HepG2 (cell line): ENCODE measurements around the gene CYBRD1. TPM values are rescaled to one million over a fixed set of nuclear protein-coding genes. Genes with fewer than 3 reads are reported as not detected.

Source experiments
- ATAC-seq: fragments of 200-7000 bp; cut with Tn5 transposase; 3 replicates; pipeline ENCODE4 v1.9.1; 2020; ENCODE audit warnings: mild to moderate bottlenecking, moderate library complexity
- BruUV-seq: library from RNA; stranded (reverse); fragments of 400-500 nt; replicated peaks from 2 replicates; lab custom pipeline; 2021; lab: Mats Ljungman, UMichigan
- CTCF ChIA-PET: fragments of 300-600 bp; formaldehyde crosslinking; extraction: SDS; loops from one replicate; lab custom pipeline; 2021; ENCODE audit warnings: low total read pairs, inconsistent platforms, low intra/inter-chr PET ratio; lab: Yijun Ruan, JAX
- POLR2A ChIA-PET: fragments of 350-600 bp; sonication (Branson Sonifier 250); formaldehyde crosslinking; loops from one replicate; lab custom pipeline; 2020; ENCODE audit warnings: antibody characterized with exemption, inconsistent platforms; lab: Yijun Ruan, JAX
- DNase-seq: peaks from one replicate; pipeline ENCODE4 v3.0.0-alpha.2; 2015; ENCODE audit warnings: low spot score
- FAIRE-seq: peaks from 3 replicates; lab custom pipeline; 2011; peaks lifted over from hg19 to GRCh38; lab: Jason Lieb, UNC
- H2AFZ ChIP-seq: one replicate; pipeline ENCODE4 v1.6.1; 2011; ENCODE audit warnings: low read length, inconsistent platforms
- H3K27ac ChIP-seq: fragments of 300-600 bp; 3 replicates; pipeline ENCODE4 v1.8.0; 2011; ENCODE audit warnings: mixed run types, mild to moderate bottlenecking, mixed read lengths, low read length, inconsistent platforms; ENCODE audit not compliant: insufficient read depth; ENCODE audit errors: extremely low read length
- H3K27me3 ChIP-seq, 2 experiments: fragments of 200-600 bp in 1 of 2; 2 replicates in 1 of 2; 3 replicates in 1 of 2; pipeline versions ENCODE4 v1.6.0 to v1.8.0; 2011; ENCODE audit warnings: low read length in 2 of 2, mild to moderate bottlenecking in 2 of 2, moderate library complexity in 2 of 2, inconsistent platforms in 1 of 2; ENCODE audit not compliant: insufficient read depth in 2 of 2, control insufficient read depth in 1 of 2
- H3K36me3 ChIP-seq, 2 experiments: fragments of 200-600 bp in 1 of 2; replicated peaks in 1 of 2; 2 replicates in 1 of 2; 3 replicates in 1 of 2; pipeline versions ENCODE4 v1.5.1 to v1.8.0; 2011; ENCODE audit warnings: low read length in 2 of 2, inconsistent platforms in 1 of 2; ENCODE audit not compliant: insufficient read depth in 2 of 2, control insufficient read depth in 1 of 2
- H3K4me1 ChIP-seq: 2 replicates; pipeline ENCODE4 v1.5.1; 2012; ENCODE audit warnings: low read length, inconsistent platforms; ENCODE audit not compliant: insufficient read depth
- H3K4me2 ChIP-seq: 2 replicates; pipeline ENCODE4 v1.6.0; 2011; ENCODE audit warnings: low read depth, low read length, inconsistent platforms
- H3K4me3 ChIP-seq, 3 experiments: fragments of 200-600 bp in 1 of 3; sonication (generic), shearing (Covaris generic) in 1 of 3; replicated peaks in 1 of 3; 2 replicates each; pipeline ENCODE4 v1.5.1; 2011 to 2016; ENCODE audit warnings: low read length in 3 of 3, inconsistent platforms in 2 of 3, low read depth in 2 of 3, mild to moderate bottlenecking in 2 of 3, control low read depth in 1 of 3, mixed read lengths in 1 of 3; ENCODE audit not compliant: insufficient read depth in 1 of 3
- H3K79me2 ChIP-seq: one replicate; pipeline ENCODE4 v1.6.1; 2011; ENCODE audit warnings: low read length, inconsistent platforms; ENCODE audit not compliant: insufficient read depth
- H3K9ac ChIP-seq: 2 replicates; pipeline ENCODE4 v1.6.0; 2011; ENCODE audit warnings: mild to moderate bottlenecking, low read depth, low read length, inconsistent platforms; ENCODE audit not compliant: insufficient read depth
- H3K9me3 ChIP-seq: 2 replicates; pipeline ENCODE4 v1.5.1; 2012; ENCODE audit warnings: mild to moderate bottlenecking, low read length
- H4K20me1 ChIP-seq: 2 replicates; pipeline ENCODE4 v1.6.0; 2011; ENCODE audit warnings: inconsistent platforms, mild to moderate bottlenecking, low read length, moderate library complexity; ENCODE audit not compliant: insufficient read depth
- AHDC1 ChIP-seq: sonication (generic); formaldehyde crosslinking; IDR thresholded peaks from 2 replicates; pipeline ENCODE4 v1.5.1; 2020; ENCODE audit warnings: mild to moderate bottlenecking, missing genetic modification reagents, borderline replicate concordance
- CCAR2 ChIP-seq: fragments of 200-400 bp; formaldehyde crosslinking; optimal IDR thresholded peaks from 2 replicates; pipeline ENCODE3; 2018; ENCODE audit warnings: low read depth, mild to moderate bottlenecking, low read length, moderate library complexity
- FOXA3 ChIP-seq: IDR thresholded peaks from 2 replicates; pipeline ENCODE4 v1.6.1; 2016; ENCODE audit warnings: missing genetic modification reagents, missing compliant biosample characterization
- GATA4 ChIP-seq: sonication (generic); IDR thresholded peaks from 2 replicates; pipeline ENCODE4 v1.6.1; 2016; ENCODE audit warnings: antibody characterized with exemption, low read depth, borderline replicate concordance
- HINFP ChIP-seq: sonication (generic); formaldehyde crosslinking; IDR thresholded peaks from 2 replicates; pipeline ENCODE4 v1.4.0; 2020; ENCODE audit warnings: low read depth, mild to moderate bottlenecking, missing genetic modification reagents
- HNF4A ChIP-seq: sonication (generic); formaldehyde crosslinking; IDR thresholded peaks from 2 replicates; pipeline ENCODE4 v1.4.0; 2020; ENCODE audit warnings: missing genetic modification reagents
- IRF2 ChIP-seq: IDR thresholded peaks from 2 replicates; pipeline ENCODE4 v1.6.1; 2018; ENCODE audit warnings: missing genetic modification reagents, missing compliant biosample characterization
- NCOA1 ChIP-seq: sonication (generic); formaldehyde crosslinking; IDR thresholded peaks from 2 replicates; pipeline ENCODE4 v1.9.0; 2021; ENCODE audit warnings: missing genetic modification reagents
- SIX4 ChIP-seq: sonication (generic); formaldehyde crosslinking; IDR thresholded peaks from 2 replicates; pipeline ENCODE4 v1.4.0; 2020; ENCODE audit warnings: missing genetic modification reagents
- SP2 ChIP-seq: sonication (generic); formaldehyde crosslinking; IDR thresholded peaks from 2 replicates; pipeline ENCODE4 v1.5.1; 2020; ENCODE audit warnings: mild to moderate bottlenecking, missing genetic modification reagents
- ZNF362 ChIP-seq: sonication (generic); formaldehyde crosslinking; IDR thresholded peaks from 2 replicates; pipeline ENCODE4 v1.4.0; 2020; ENCODE audit warnings: missing genetic modification reagents, mild to moderate bottlenecking, borderline replicate concordance
- WGBS: methylation state at CpG from one replicate; pipeline ENCODE4 v1.1.6; 2017; ENCODE audit warnings: low lambda C conversion rate; 5-methylcytosine and 5-hydroxymethylcytosine counted together
- in situ Hi-C: cut with HindIII; loops from 2 replicates; pipeline ENCODE4 v1.10.0; 2017; ENCODE audit warnings: low pct_unique_long_range_greater_than_20kb; ENCODE audit not compliant: extremely low pct_ligation_motif_present
- intact Hi-C: fragments of 100-400 bp; cut with micrococcal nuclease; formaldehyde crosslinking; loops from one replicate; pipeline ENCODE4 v1.10.0; 2022; ENCODE audit not compliant: unreplicated experiment
- polyA plus RNA-seq, 8 experiments: library from polyadenylated mRNA; depleted of rRNA in 3 of 8; stranded (reverse) in 7 of 8; unstranded in 1 of 8; fragments of >200 nt; fragmentation: Illumina TruSeq in 4 of 8; extraction: Trizol in 4 of 8; gene quantifications; 2 replicates each; pipeline versions ENCODE4 v1.2.1 to v1.2.3, GENCODE V29; 2011 to 2016; ENCODE audit warnings: low read depth in 4 of 8, missing spikeins in 1 of 8, mixed read lengths in 1 of 8; ENCODE audit not compliant: insufficient read depth in 1 of 8
- total RNA-seq, 5 experiments: library from RNA; depleted of rRNA; stranded (reverse); fragments of >200 nt; fragmentation: Illumina TruSeq; extraction: Trizol; gene quantifications; 2 replicates each; pipeline ENCODE4 v1.2.3, GENCODE V29; 2016; ENCODE audit warnings: low read depth in 1 of 5
- TF ChIP-seq, protein P1 (sequence below): IDR thresholded peaks from 2 replicates; pipeline ENCODE4 v1.6.1; 2012; ENCODE audit warnings: low read depth, low read length, improper control_type of control experiment
- TF ChIP-seq, protein P2 (sequence below): sonication (generic); formaldehyde crosslinking; IDR thresholded peaks from 2 replicates; pipeline ENCODE4 v1.5.0; 2020; ENCODE audit warnings: missing genetic modification reagents

The CYBRD1 gene
- total and polyA plus RNA-seq, 2 of the 13 experiments (the other 11 are each of a cell fraction or from before 2014, with no cell fraction given): 0.13 to 0.42 TPM

DNA sequence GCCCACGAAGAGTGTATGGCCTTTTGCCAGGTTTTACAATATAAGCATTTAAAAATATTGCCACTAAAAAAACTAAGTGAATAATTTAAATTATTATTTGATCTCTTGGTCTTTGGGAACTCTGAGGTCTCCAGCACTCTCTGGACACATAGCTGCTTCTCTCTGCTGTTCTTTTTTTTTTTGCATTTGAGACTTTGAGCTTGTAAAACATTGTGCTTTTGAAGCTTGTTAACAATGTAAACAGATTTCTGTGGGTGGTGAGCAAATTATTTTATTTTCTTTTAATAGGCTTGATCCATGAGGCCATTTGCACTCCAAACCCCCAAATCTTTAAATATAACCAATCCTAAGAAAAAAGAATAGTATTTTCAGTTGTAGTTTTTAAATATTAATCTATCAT is 46.3 kb upstream of the CYBRD1 start:
- intact Hi-C loops (no loop called here), in situ Hi-C loops (no loop called here)
- Histone ChIP-seq H3K4me3 (no peak overlapping the region), H3K79me2 (no peaks in the 10 kb centered on the region), H3K4me2 (no peak overlapping the region), H3K9me3 (no peaks in the 10 kb centered on the region), H3K4me1 (peaks cover 15% of the 10 kb centered on the region), H3K27me3 (no peaks in the 10 kb centered on the region), H3K27ac (peak overlapping the region; percentile 28), H4K20me1 (no peaks in the 10 kb centered on the region), H2AFZ (no peak overlapping the region), H3K36me3 (peaks cover 8 to 54% of the 10 kb centered on the region in 2 experiments; a peak in 4 of 5 replicates), H3K9ac (no peak overlapping the region)
- WGBS: 53% methylated on average over 1 of the region's 1 CpG
- no TSS peak for BruUV-seq
- no peak for FAIRE-seq
- DNase-seq: peak; percentile 24
- peak; percentile 70 for ATAC-seq
- ChIA-PET CTCF (no interaction called here), POLR2A (interaction anchor here (1.0 kb wide), 1 partner anchor 42 kb away, joined by 3 read pairs; the partner anchor contains the start of genes DCAF17 and METTL8)
- TF ChIP-seq IRF2 (CRISPR knock-in tag): no peak
- no peak for TF ChIP-seq SP2 (CRISPR knock-in tag)
- no peak for TF ChIP-seq SIX4 (CRISPR knock-in tag)
- no peak for TF ChIP-seq CCAR2
- TF ChIP-seq NCOA1 (CRISPR knock-in tag): no peak
- TF ChIP-seq ZNF362: peak; percentile 57; the same call in 1 of the 2 replicates
- peak; percentile 18; the same call in 1 of the 2 replicates for TF ChIP-seq AHDC1 (CRISPR knock-in tag)
- TF ChIP-seq, protein P1, sequence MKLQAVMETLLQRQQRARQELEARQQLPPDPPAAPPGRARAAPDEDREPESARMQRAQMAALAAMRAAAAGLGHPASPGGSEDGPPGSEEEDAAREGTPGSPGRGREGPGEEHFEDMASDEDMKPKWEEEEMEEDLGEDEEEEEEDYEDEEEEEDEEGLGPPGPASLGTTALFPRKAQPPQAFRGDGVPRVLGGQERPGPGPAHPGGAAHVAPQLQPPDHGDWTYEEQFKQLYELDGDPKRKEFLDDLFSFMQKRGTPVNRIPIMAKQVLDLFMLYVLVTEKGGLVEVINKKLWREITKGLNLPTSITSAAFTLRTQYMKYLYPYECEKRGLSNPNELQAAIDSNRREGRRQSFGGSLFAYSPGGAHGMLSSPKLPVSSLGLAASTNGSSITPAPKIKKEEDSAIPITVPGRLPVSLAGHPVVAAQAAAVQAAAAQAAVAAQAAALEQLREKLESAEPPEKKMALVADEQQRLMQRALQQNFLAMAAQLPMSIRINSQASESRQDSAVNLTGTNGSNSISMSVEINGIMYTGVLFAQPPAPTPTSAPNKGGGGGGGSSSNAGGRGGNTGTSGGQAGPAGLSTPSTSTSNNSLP: peak; percentile 84
- 0 out of 2 replicates have a peak, but pooled peaks have one; percentile 9 for TF ChIP-seq FOXA3 (CRISPR knock-in tag)
- TF ChIP-seq, protein P2, sequence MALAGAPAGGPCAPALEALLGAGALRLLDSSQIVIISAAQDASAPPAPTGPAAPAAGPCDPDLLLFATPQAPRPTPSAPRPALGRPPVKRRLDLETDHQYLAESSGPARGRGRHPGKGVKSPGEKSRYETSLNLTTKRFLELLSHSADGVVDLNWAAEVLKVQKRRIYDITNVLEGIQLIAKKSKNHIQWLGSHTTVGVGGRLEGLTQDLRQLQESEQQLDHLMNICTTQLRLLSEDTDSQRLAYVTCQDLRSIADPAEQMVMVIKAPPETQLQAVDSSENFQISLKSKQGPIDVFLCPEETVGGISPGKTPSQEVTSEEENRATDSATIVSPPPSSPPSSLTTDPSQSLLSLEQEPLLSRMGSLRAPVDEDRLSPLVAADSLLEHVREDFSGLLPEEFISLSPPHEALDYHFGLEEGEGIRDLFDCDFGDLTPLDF: no peak
- no peak for TF ChIP-seq GATA4
- 0 out of 2 replicates have a peak, but pooled peaks have one; percentile 25 for TF ChIP-seq HNF4A (CRISPR knock-in tag)
- TF ChIP-seq HINFP (CRISPR knock-in tag): no peak
